Fibroblast of villous mesenchyme (primary cell): Measurements from ENCODE around the gene YWHAG. TPM values are rescaled to one million over a fixed set of nuclear protein-coding genes. Genes with fewer than 3 reads are reported as not detected.
"Not testable (repeated sequence)": the region's sequence is repeated elsewhere in the genome, so short reads cannot be mapped to it uniquely, and the experiment has no call there.

ENCODE experiments used
- DNase-seq: peaks from one replicate; pipeline ENCODE4 v3.0.0-alpha.2; 2010; ENCODE audit warnings: low read depth
- H3K4me3 ChIP-seq: 2 replicates; pipeline ENCODE4 v1.5.1; 2011; ENCODE audit warnings: low read depth, mild to moderate bottlenecking, low read length
- CTCF ChIP-seq: IDR thresholded peaks from 2 replicates; pipeline ENCODE4 v1.5.1; 2012; ENCODE audit warnings: low read depth, mild to moderate bottlenecking, low read length; ENCODE audit not compliant: insufficient read depth
- total RNA-seq: library from RNA; depleted of rRNA; stranded (reverse); fragments of >200 nt; gene quantifications from 2 replicates; pipeline ENCODE4 v1.2.3, GENCODE V29; 2012

Gene YWHAG
- total RNA-seq, 1 donor, result 141 TPM

- peak; percentile 91 for DNase-seq
- peak within 1 kb of the TSS; percentile 96 for H3K4me3 ChIP-seq
- TF ChIP-seq CTCF, result no peak
Observed at GRCh38 chr7:76302347-76303201, 56.2 kb downstream of the YWHAG start, which contains the start of gene HSPB1. HSPB1 (plus strand) TSS chr7:76302673; CDS start chr7:76302713, 40 bp downstream.

GRCh38 chr7:76301000-76301399, 57.8 kb downstream of the YWHAG start:
- no peak for TF ChIP-seq CTCF
- no peak overlapping the region for H3K4me3 ChIP-seq
- DNase-seq, result no peak

GRCh38 chr7:76300166-76300731, 58.5 kb downstream of the YWHAG start:
- TF ChIP-seq CTCF, result no peak
- DNase-seq, result peak; percentile 76
- no peak overlapping the region for H3K4me3 ChIP-seq

- TF ChIP-seq CTCF, result no peak
- no peak overlapping the region for H3K4me3 ChIP-seq
- peak; percentile 92 for DNase-seq
Observed at GRCh38 chr7:76296743-76297740, 61.7 kb downstream of the YWHAG start.

GRCh38 chr7:76294344-76295024, 64.3 kb downstream of the YWHAG start:
- no peak for TF ChIP-seq CTCF
- H3K4me3 ChIP-seq, result peak overlapping the region; percentile 39
- DNase-seq, result peak; percentile 96

- no peak for DNase-seq
- H3K4me3 ChIP-seq, result no peak overlapping the region
- TF ChIP-seq CTCF, result no peak
Observed at GRCh38 chr7:76293407-76293901, 65.3 kb downstream of the YWHAG start.

- DNase-seq, H3K4me3 ChIP-seq: not testable (repeated sequence)
Observed at GRCh38 chr7:76292911-76293310, 65.9 kb downstream of the YWHAG start.
